ENCODE data around the gene MYH6. TPM values are rescaled to one million over a fixed set of nuclear protein-coding genes. Genes with fewer than 3 reads are reported as not detected.

MYH6 gene
- total and polyA plus RNA-seq, 2 of the 13 experiments (the other 11 are each of a cell fraction or from before 2014, with no cell fraction given): 0.01 TPM; not detected in 1

- BruUV-seq (replicated peaks): no TSS peak
- intact Hi-C loops (cut with micrococcal nuclease; ENCODE audit: unreplicated experiment) (loop anchor here (5.0 kb wide), 1 partner anchor 260 kb away; no protein-coding TSS in a partner anchor), in situ Hi-C loops (cut with HindIII; ENCODE audit: extremely low pct_ligation_motif_present, low pct_unique_long_range_greater_than_20kb) (no loop called here)
- no peak overlapping the region for H2AFZ ChIP-seq (ENCODE audit: low read length)
- ChIA-PET CTCF (ENCODE audit: low intra/inter-chr PET ratio, low total read pairs) (interaction anchor here (1.1 to 5.9 kb wide), 2 partner anchors 54 to 116 kb away, joined by 3 to 96 read pairs; no protein-coding TSS in a partner anchor), POLR2A (interaction anchor here (1.4 to 1.5 kb wide), 2 partner anchors 56 to 60 kb away, joined by 3 to 4 read pairs; no protein-coding TSS in a partner anchor)
- H3K4me2 ChIP-seq (ENCODE audit: low read depth, low read length): no peak overlapping the region
- no peak overlapping the region for H3K27ac ChIP-seq (ENCODE audit: extremely low read length, insufficient read depth, low read length)
- no peak overlapping the region for H3K4me3 ChIP-seq (replicated peaks in 1 of 3; ENCODE audit: insufficient read depth in 1 of 3, low read depth in 2 of 3, low read length in 3 of 3)
- H3K4me1 ChIP-seq (ENCODE audit: insufficient read depth, low read length): no peaks in the 10 kb centered on the region
- H3K79me2 ChIP-seq (ENCODE audit: insufficient read depth, low read length): no peaks in the 10 kb centered on the region
- no peaks in the 10 kb centered on the region for H3K36me3 ChIP-seq (replicated peaks in 1 of 2; ENCODE audit: control insufficient read depth in 1 of 2, insufficient read depth in 2 of 2, low read length in 2 of 2)
- ATAC-seq (no peak), DNase-seq (ENCODE audit: low spot score) (no peak), FAIRE-seq (no peak)
- H4K20me1 ChIP-seq (ENCODE audit: insufficient read depth, low read length): no peaks in the 10 kb centered on the region
- H3K9ac ChIP-seq (ENCODE audit: insufficient read depth, low read depth, low read length): no peak overlapping the region
- H3K27me3 ChIP-seq (ENCODE audit: control insufficient read depth in 1 of 2, insufficient read depth in 2 of 2, low read length in 2 of 2): peaks cover 24 to 91% of the 10 kb centered on the region in 2 experiments
- no peaks in the 10 kb centered on the region for H3K9me3 ChIP-seq (ENCODE audit: low read length)
- WGBS (ENCODE audit: low lambda C conversion rate): 46% methylated on average over 6 of the region's 6 CpGs
- TF ChIP-seq ZNF530 (CRISPR knock-in tag; IDR thresholded peaks at IDR 0.05; ENCODE audit: low read depth): no peak
- no peak for TF ChIP-seq ZBTB25 (CRISPR knock-in tag; IDR thresholded peaks at IDR 0.05)
- TF ChIP-seq NCOA5 (CRISPR knock-in tag; IDR thresholded peaks at IDR 0.05): no peak
- TF ChIP-seq ZFP36L1 (CRISPR knock-in tag; IDR thresholded peaks at IDR 0.05): no peak
- no peak for TF ChIP-seq ZHX2 (IDR thresholded peaks at IDR 0.05; ENCODE audit: low read depth)
- no peak for TF ChIP-seq ZHX2 (CRISPR knock-in tag; IDR thresholded peaks at IDR 0.05; ENCODE audit: borderline replicate concordance)
- no peak for TF ChIP-seq SRSF4 (IDR thresholded peaks at IDR 0.05; ENCODE audit: low read depth, low read length, poor library complexity, severe bottlenecking)
- no peak for TF ChIP-seq POLR2A (IDR thresholded peaks at IDR 0.05; ENCODE audit: insufficient read depth in 1 of 2, low read depth in 2 of 2, low read length in 2 of 2)
- TF ChIP-seq SKI (IDR thresholded peaks at IDR 0.05; ENCODE audit: partially characterized antibody): no peak
- TF ChIP-seq PHF8 (CRISPR knock-in tag; IDR thresholded peaks at IDR 0.05): no peak
- no peak for TF ChIP-seq RBFOX2 (IDR thresholded peaks at IDR 0.05; ENCODE audit: low read depth, low read length)
- no peak for TF ChIP-seq ZNF468 (CRISPR knock-in tag; IDR thresholded peaks at IDR 0.05)
- TF ChIP-seq ZNF740 (CRISPR knock-in tag; IDR thresholded peaks at IDR 0.05): no peak
- no peak for TF ChIP-seq ZNF20 (CRISPR knock-in tag; IDR thresholded peaks at IDR 0.05)
- TF ChIP-seq ZNF275 (CRISPR knock-in tag; IDR thresholded peaks at IDR 0.05; ENCODE audit: borderline replicate concordance): no peak
These were observed 25.8 kb downstream of the MYH6 start for GRCh38 chr14:23382276-23382675.
